Stimulated activated CD8-positive, alpha-beta memory T cell treated with anti-CD3 and anti-CD28 coated beads, Interleukin-4, amount 100 ng/mL, for 24 hours (primary cell): ENCODE data around the gene COG3.

Experiments
- DNase-seq: peaks from one replicate; pipeline ENCODE4 v3.0.0-alpha.2; 2020; ENCODE audit warnings: low read depth

COG3 gene

GRCh38 chr13:45503658-45504057 is 38.9 kb downstream of the COG3 start:
- no peak for DNase-seq

- no peak for DNase-seq
Observed at GRCh38 chr13:45506811-45507210, 42.1 kb downstream of the COG3 start.

- DNase-seq, result no peak
Observed at GRCh38 chr13:45508776-45509175, 44.0 kb downstream of the COG3 start.

GRCh38 chr13:45510672-45511071 is 45.9 kb downstream of the COG3 start:
- DNase-seq, result no peak

GRCh38 chr13:45511310-45512097 is 46.8 kb downstream of the COG3 start:
- no peak for DNase-seq

GRCh38 chr13:45512098-45512496 is 47.4 kb downstream of the COG3 start:
- no peak for DNase-seq

- DNase-seq, result no peak
Observed at GRCh38 chr13:45516757-45517156, 52.0 kb downstream of the COG3 start.

GRCh38 chr13:45518525-45519245 is 53.9 kb downstream of the COG3 start:
- DNase-seq, result no peak

- no peak for DNase-seq
Observed at GRCh38 chr13:45519493-45519892, 54.8 kb downstream of the COG3 start.

- no peak for DNase-seq
Observed at GRCh38 chr13:45521297-45521696, 56.6 kb downstream of the COG3 start.

- DNase-seq, result no peak
Observed at GRCh38 chr13:45522571-45522970, 57.8 kb downstream of the COG3 start.

GRCh38 chr13:45527699-45528462 is 63.1 kb downstream of the COG3 start:
- no peak for DNase-seq

- no peak for DNase-seq
Observed at GRCh38 chr13:45529758-45530157, 65.0 kb downstream of the COG3 start.

- DNase-seq, result no peak
Observed at GRCh38 chr13:45534604-45535003, 69.9 kb downstream of the COG3 start.

- no peak for DNase-seq
Observed at GRCh38 chr13:45536224-45536623, 71.5 kb downstream of the COG3 start.

- DNase-seq, result no peak
Observed at GRCh38 chr13:45537516-45537915, 72.8 kb downstream of the COG3 start.

GRCh38 chr13:45538382-45538781 is 73.6 kb downstream of the COG3 start:
- DNase-seq, result no peak

GRCh38 chr13:45540195-45540594 is 75.5 kb downstream of the COG3 start:
- DNase-seq, result no peak

GRCh38 chr13:45540864-45541263 is 76.1 kb downstream of the COG3 start:
- DNase-seq, result no peak

- no peak for DNase-seq
Observed at GRCh38 chr13:45541806-45542205, 77.1 kb downstream of the COG3 start.

GRCh38 chr13:45542391-45542790 is 77.7 kb downstream of the COG3 start:
- DNase-seq, result no peak

GRCh38 chr13:45542878-45543277 is 78.1 kb downstream of the COG3 start:
- DNase-seq, result no peak

- no peak for DNase-seq
Observed at GRCh38 chr13:45544520-45544919, 79.8 kb downstream of the COG3 start.
